HG03045 (cell line): ENCODE results near the gene EML2.

Source experiments
- ATAC-seq: cut with Tn5 transposase; IDR thresholded peaks from one replicate; pipeline ENCODE4 v1.9.1; 2021; ENCODE audit warnings: mild to moderate bottlenecking, moderate library complexity; ENCODE audit not compliant: unreplicated experiment

The EML2 gene

DNA sequence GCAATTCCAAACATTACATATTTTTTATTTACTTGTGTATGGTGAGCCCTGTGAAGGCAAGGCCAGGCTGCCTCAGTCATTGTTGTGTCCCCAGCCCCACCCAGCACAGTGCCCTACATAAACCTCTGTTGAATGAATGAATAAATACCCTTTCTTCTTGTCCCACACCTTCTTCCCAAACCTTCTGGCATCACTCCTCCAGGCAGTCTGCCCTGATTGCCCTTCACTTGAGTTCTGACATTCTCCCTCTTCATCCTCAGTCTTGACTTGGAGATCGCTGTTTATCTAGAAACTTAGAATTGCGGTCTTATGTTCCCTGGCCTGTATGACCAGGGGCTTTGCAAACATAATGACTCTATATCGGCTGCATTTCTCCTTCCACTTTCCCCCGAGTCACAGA is 49.4 kb downstream of the EML2 start:
- ATAC-seq: no peak

DNA sequence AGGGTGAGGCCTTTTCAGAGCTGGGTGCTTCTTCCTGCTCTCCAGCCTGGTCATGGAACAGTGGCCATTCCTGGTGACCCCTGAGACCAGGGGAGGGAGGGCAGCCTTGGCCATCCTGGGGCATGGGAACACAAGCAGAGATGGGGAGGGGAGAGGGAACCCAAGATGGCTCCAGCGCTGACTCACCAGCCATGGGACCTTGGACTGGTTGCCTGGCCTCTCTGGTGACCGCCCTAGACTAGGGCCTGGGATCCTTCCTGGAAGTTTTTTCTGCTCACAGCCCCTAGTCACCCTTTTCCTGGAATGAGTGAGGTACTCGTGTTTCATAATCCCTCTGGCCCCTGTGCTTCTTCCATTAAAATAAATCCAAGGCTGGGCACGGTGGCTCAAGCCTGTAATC is 51.3 kb downstream of the EML2 start:
- no peak for ATAC-seq

- ATAC-seq: no peak
Measured at GRCh38 chr19:45585158-45585577, 54.0 kb downstream of the EML2 start.

DNA sequence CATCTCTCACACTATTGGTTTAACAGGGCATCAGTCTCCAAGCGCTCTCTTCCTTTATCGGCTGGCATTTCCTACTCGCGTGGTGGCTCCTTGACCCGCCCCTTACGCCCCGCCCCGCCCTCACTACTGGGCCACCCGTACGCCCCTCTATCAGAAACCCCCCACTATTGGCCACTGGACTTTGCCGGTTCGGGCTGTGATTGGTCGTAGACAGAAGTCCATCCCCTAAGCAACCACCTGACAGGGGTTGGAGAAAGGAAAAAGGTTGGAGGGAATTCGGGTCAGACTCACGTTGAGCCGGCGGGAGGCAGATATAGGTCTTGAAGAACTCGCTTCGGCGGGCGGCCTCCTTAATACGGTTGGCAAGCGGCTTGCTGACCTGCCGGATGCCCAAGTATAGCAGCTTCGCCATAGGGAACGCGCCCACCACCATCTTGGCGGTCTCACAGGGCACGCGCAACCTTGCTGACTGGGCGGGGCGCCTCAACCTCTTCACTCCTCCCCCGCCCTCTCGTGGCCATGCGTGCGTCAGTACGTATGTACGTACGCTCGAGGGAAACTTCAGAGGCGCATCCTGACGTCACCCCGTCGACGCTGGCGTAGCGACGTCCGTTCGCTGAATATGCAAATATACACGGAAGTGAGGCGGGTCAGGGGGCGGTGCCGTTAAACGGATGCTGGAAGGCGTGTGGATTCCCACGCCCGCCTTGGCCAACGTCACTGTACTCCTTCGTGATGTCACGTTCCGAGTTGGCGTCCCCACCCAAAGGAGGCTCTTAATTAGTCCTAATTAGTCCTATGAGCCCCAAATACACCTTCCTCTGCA is 54.7 kb downstream of the EML2 start, which contains the start of gene OPA3:
Gene OPA3, minus strand, starts transcription at position 471 of the 826 bp plus-strand sequence. Its CDS starts 38 bp downstream, at position 433.
- peak; percentile 89 for ATAC-seq

- ATAC-seq: no peak
Measured at GRCh38 chr19:45581576-45581975, 57.6 kb downstream of the EML2 start.

GRCh38 chr19:45578861-45579260 is 60.3 kb downstream of the EML2 start:
- no peak for ATAC-seq

DNA sequence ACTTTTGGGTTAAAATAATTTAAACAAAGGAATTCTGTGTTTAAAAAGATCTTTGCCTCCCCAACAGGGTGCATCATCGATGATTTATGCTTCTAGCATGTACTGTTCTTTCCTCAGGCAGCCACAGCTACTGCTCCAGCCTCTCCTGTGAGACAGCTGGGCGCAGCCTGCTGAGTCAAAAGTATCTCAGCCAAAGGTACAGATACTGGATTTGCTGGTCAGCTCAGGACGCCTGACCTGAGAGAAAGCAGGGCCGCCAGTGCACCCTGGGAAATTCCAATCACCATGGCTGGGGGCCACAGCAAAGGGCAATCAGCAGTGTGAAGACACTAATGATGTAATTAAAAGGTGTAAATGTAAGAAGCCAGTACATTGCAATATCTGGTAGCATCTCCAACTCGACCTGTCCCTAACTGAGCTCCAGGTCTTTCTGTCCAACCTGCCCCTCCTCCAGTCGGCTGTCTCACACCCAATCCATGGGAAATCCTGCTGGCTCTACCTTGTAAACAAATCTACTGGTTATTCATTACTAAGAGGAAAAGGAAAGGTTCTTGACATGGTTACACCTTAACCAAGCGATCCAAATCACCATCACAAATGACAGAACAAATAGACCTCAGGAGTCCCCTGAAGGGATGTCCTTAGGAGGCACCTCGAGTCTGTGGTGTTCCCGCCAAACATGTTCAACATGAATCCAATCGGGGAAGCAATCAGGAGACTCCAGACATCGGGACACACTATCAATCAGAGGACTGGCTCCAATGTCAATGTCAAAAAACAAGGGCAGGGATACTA is 61.9 kb downstream of the EML2 start:
- no peak for ATAC-seq

GRCh38 chr19:45576682-45577081 is 62.5 kb downstream of the EML2 start:
- no peak for ATAC-seq

GRCh38 chr19:45575216-45575615 is 64.0 kb downstream of the EML2 start:
- no peak for ATAC-seq

DNA sequence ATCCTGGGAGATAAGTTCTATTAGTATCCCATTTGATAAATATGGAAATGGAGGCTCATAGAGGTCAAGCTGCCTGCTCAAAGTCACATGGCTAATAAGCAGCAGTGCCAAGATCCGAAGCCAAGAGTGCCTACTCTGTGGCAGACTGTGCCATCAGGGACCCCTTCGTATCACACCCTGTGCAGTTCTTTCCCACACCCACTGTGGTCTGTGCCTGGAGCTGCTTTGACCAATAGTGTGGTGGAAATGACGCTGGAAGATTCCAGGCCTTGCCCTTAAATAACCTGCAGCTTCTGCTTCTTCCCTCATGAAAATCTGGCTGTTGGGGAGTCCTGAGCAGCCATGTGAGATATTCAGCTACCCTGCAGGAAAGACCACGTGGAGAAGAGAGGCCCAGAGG is 64.7 kb downstream of the EML2 start:
- ATAC-seq: no peak

GRCh38 chr19:45571457-45572220 is 67.6 kb downstream of the EML2 start:
- no peak for ATAC-seq

DNA sequence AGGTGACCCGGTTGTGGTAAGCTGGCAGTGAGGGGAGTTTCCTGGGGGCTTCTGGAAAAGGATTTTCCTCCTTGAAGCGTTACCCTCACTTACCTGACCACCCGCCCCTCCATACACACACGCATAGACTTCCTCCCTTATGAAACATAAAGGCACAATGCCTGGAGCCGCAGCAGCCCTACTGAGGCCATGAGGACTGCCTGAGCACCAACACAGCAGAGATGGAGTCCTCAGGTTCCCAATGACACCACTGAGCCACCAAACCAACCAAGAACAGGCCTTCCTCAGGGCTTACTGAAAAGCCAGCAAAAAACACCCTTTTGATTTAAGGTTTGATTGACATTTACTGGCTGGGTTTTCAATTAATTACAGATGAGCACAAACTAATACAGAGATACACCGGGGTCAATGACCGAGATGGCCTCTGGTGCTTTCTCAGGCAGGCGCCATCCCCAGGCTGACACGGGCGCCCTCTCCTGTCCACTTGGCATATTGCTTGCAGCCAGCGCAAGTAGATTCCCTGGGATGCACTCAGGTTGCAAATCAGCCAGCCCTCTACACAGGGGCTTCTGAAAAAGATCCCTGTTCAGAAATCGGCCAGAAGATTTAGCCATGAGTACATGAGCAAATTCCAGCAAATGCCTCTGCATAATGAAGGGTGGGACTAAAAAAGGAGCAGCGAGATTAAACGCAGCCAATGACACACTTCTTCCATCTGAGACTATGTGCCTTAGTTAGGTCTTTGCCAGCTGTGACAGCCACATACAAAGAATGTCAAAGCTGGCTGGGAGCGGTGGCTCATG is 69.4 kb downstream of the EML2 start:
- ATAC-seq: no peak

GRCh38 chr19:45568732-45569131 is 70.5 kb downstream of the EML2 start:
- no peak for ATAC-seq

GRCh38 chr19:45567609-45568008 is 71.6 kb downstream of the EML2 start:
- ATAC-seq: no peak

DNA sequence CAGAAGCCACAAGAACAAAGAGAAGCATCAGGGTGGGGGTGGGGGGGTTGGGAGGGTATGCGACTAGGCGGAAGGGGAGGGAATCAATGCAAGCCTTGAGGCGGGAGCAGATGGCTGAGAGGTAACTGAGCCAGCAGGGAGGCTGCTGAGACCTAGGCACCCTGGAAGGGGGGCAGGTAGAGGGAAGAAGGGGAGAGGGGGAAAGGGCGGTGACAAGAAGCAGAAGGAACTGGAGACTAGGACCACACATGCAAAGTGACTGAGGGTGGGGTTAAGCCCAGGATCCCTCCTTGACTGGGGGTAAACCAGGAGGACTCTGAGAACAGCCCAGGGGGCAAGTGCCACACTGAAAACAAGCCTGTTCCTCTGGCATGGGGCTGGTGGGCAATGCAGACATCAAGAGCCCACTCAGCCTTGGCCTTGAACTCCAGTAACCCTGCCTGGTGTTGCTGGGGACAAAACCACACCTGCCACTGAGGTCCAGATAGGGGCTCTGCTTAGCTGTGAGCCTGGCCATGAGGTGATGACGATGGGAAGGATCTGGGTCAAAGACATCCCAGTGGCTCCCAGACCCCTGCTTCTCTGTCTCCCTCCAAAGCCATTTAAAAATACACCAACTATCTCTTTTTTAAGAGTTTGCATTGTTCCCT is 74.9 kb downstream of the EML2 start:
- ATAC-seq: no peak

GRCh38 chr19:45560686-45561085 is 78.5 kb downstream of the EML2 start:
- ATAC-seq: no peak

DNA sequence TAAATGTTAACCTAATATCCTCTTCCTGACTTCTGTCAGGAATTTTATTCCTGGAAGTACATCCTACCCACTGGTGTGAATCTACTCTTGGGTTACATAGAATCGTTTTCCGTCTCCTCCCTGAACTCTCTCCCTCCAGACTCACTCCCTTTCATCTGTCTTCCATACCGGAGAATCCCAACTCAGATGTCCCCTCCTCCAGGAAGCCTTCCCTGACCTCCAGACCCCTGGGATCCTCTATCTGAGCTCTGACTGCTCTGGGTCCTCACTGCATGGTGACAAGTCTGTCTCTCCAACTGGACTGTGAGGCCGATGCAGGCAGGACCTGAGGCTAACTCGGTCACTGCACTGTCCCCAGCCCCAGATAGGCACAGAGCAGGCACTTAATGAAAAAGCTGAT is 79.2 kb downstream of the EML2 start:
- no peak for ATAC-seq
